DMS114 treated with DMSO at 0.1 percent for 48 hours (cell line): ENCODE data around the gene BRINP2.

Source experiments
- DNase-seq: peaks from one replicate; lab custom pipeline; 2025; ENCODE audit not compliant: unreplicated experiment; lab: John Stamatoyannopoulos, UW

The BRINP2 gene

DNA sequence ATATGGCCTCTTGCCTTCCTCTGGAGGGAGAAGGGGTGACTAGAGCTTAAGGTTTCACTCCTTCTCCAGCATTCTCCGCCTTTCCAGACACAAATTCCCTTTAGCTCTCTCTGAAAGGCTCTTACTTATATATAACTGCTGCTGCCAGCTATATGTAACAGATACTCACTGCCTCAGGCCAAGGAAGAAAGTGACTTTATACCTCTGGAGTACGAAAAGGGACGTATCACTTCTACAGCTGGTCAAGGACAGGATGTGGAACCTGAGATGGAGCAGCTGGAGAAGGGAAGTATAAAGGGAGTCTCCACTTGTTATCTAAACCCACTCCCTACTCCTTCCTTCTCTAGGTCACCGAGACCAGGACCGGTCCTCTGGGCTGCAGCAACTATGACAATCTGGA lies 102.4 kb downstream of the BRINP2 start:
- no peak for DNase-seq

DNA sequence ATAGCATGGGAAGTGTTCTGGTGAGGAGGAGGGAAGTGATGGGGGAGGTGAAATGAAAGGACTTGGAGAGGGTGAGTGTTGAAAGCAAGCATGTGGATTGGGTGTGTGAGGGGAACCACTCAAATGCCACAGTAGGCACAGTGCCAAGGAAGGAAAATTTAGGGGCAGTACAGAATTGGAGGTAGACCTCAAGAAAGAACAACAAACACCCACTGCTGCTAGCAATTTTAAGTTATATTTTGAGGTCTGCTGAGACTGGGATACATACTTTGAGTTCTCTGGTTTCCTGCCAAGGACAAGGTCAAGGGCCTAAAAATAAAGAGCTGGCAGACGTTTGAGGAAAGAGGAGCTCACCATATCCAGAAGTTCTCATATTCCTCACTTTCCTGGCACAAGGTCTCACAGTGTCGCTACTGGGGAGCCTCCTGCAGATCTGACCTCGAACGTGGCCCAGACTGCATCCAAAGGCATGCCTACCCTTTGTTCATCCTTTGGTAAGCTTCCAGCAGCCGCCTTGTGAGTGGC lies 104.0 kb downstream of the BRINP2 start:
- no peak for DNase-seq

DNA sequence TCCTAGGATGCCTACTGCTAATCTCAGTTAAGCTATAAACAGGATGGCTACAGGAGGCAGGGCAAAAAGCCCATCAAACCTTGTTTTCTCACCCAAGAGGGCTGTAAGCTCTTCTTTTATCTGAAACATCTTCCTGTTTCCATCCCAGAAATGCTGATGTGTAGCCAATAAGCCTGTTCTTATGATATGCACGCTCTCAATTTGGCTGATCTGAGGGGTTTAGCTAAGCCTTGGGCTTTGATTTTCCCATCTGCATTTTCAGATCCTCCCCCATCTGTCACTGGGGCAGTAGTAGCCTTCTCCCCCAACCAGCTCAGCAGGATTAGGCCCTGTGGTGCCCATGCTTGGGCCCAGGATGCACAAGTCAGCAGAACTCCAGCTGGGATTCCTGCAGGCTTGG lies 105.0 kb downstream of the BRINP2 start:
- DNase-seq, result no peak

DNA sequence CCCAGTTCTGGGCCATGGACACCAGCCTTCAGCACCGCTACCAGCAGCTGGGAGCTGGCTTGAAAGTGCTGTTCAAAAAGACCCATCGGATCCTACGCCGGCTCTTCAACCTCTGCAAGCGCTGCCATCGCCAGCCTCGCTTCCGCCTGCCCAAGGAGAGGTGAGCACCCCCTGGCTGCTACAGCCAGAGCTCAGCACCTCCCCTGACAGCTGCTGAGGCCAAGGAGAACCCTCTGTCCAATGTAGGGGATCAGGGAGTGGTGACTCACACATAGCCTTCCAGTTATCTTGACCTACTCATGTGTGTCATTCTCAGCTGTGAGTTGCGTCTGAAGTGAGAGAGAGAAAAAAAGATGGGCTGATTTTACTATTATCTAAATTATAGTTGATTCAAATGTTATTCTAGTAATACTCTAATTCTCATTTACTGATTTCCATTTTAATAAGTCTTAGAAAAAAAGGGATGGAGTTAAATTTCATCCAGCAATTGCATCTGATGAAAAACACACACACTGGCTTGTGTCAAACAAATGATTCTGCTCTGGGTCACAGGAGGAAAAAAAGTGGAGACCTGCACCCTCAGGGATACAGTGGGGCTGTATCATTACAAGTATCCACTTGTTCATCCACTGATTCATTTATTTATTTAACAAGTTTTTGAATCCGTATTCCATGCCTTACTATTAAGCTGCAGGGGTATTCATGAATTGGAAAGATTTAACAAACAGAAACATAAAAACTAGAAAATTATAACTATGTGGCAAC lies 108.0 kb downstream of the BRINP2 start:
- DNase-seq, result no peak

GRCh38 chr1:177281901-177282300 lies 111.1 kb downstream of the BRINP2 start:
- no peak for DNase-seq

GRCh38 chr1:177282976-177283375 lies 112.2 kb downstream of the BRINP2 start:
- no peak for DNase-seq

GRCh38 chr1:177283380-177283779 lies 112.6 kb downstream of the BRINP2 start:
- DNase-seq, result no peak

GRCh38 chr1:177286396-177286795 lies 115.6 kb downstream of the BRINP2 start:
- no peak for DNase-seq

DNA sequence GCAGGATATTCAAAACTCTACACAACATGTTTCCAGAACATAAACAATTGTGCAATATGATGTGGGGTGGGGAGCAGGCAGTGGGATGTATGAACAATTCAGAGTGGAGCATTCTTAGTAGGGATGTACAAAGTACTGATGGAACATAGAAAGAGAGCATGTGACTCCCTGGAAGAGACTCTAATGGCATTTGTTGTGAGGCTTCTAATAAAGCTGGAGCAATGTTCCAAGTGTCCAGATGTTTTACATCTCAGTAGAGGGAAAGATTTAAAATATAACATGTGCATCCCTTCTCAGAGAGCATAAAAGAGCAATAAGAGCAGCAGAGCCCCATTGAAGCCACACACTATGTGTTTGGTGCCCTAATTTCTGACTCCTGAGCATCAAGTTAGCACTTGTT lies 116.5 kb downstream of the BRINP2 start:
- DNase-seq, result no peak

- DNase-seq, result no peak
Observed at GRCh38 chr1:177287994-177288393, 117.2 kb downstream of the BRINP2 start.

DNA sequence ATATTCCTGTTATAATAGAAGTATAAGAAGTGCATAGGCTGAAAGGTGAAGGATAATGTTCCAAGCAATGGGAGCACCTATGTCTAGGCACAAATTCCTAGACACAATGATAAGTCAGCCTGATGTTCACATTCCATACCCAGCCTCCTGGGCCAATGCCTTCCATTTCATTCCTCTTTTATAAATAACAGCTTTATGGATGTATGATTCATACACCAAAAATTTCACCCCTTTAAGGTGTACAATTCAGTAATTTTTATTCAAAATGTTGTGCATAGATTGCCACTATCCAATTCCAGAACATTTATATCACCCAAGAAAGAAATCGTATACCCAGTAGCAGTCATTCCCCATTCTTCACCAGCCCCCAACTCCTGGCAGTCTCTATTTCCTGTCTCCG lies 118.8 kb downstream of the BRINP2 start:
- DNase-seq, result no peak

- DNase-seq, result no peak
Observed at GRCh38 chr1:177300431-177300830, 129.7 kb downstream of the BRINP2 start.

GRCh38 chr1:177301425-177302124 lies 130.8 kb downstream of the BRINP2 start:
- DNase-seq, result no peak

DNA sequence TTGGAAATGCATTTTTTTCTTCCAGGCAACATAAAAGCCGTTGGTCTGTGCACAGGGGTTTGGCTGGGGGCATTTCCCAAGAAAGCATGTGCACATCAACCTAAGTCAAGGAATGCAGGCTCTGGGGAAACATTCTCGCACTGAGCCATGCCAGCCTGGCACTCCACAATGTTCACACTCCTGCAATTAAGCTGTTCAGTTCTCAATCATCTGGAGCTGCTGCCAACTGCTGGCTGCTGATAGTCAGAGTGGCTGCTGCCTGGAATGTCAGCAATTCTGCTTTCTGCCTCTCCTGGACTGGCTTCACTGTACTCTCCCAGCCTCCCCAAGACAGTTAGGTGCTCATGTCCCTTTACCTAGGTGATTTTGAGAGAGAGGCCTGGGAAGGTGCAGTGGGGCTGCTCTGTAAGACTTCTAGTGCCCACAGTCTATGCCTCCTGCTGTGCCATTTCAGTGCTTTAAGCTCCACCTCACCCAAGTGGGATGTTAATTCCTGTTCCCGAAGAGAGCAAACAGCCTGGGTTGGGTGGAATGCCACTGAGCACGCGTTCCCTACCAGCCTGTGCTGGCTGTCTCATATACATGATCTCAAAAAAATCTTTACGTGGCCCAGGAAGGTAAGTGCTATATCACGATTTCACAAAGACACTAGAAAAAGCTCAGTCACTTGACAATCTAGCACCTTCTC lies 131.7 kb downstream of the BRINP2 start:
- DNase-seq, result no peak

- no peak for DNase-seq
Observed at GRCh38 chr1:177305040-177306018, 134.6 kb downstream of the BRINP2 start.

DNA sequence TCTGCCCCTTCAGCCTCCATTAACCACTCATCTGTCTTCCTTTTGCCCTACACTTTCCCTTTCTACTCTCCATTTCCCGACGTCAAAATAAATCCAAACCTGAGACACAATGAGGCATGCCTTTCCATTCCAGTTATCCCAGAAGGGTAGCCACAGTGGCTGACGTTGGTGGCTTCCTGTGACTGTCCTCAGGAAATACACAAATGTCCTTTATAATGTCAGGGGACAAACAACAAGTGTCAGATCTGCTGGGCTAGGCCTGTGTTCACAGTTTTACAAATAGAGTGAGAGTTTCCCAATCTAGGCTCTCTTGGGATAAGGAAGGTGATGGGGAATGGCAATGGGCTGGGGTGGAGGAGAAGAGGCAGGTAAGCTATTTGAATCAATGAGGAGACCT lies 135.3 kb downstream of the BRINP2 start:
- no peak for DNase-seq

DNA sequence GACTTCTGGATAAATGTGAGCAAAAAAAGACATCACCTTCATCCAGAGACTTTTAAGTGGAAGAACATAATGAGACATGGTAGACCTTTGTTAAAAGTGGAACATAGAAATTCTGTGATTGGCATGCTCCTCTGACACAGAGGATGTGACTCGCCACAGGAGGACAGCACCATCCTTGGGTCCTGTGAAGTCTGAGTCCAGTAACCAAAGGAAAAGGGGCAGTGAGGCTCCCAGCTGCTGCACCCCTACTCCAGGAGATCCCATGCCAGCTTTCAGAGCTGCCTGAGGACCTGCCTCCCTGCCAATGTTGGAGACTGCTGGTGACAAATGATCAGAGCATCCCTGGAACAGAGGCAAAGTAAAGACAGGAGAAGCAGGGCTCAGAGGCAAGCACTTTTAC lies 136.2 kb downstream of the BRINP2 start:
- no peak for DNase-seq

- DNase-seq, result no peak
Observed at GRCh38 chr1:177307771-177308170, 137.0 kb downstream of the BRINP2 start.

DNA sequence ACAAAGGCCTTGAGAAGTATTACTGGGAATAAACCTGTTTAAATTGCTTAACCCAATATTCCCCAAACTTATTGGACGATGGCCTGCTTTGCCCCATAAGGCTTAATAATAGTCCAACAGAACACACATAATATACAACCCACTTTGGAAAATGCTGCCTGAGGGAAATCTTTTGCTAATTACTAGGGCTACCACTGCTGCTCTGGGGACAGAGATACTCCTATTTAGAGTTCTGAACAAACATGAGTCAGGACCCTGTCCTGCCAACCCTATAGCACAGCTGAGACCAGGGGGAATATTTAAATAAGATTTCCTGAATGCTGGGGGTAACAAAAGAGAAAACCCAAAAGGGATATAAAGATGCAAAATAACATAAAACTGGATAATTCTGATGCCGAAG lies 139.1 kb downstream of the BRINP2 start:
- no peak for DNase-seq

GRCh38 chr1:177310326-177310725 lies 139.6 kb downstream of the BRINP2 start:
- DNase-seq, result no peak

GRCh38 chr1:177311111-177311510 lies 140.4 kb downstream of the BRINP2 start:
- DNase-seq, result no peak
